B cell (primary cell): ENCODE results near the gene KIRREL1. TPM values are rescaled to one million over a fixed set of nuclear protein-coding genes. Genes with fewer than 3 reads are reported as not detected.

Experiments used
- ATAC-seq: fragments of 200-7000 bp; cut with Tn5 transposase; one replicate; pipeline ENCODE4 v1.10.0; 2021; ENCODE audit warnings: low read depth, mild to moderate bottlenecking, moderate number of reproducible peaks, moderate library complexity
- CTCF ChIA-PET: fragments of 350-600 bp; sonication (Branson Sonifier 250); formaldehyde crosslinking; loops from one replicate; lab custom pipeline; 2021; ENCODE audit warnings: antibody characterized with exemption, inconsistent platforms; lab: Charles Lee
- POLR2A ChIA-PET: fragments of 350-600 bp; sonication (Branson Sonifier 250); formaldehyde crosslinking; loops from one replicate; lab custom pipeline; 2021; ENCODE audit warnings: antibody characterized with exemption; lab: Charles Lee
- DNase-seq: peaks from one replicate; pipeline ENCODE4 v3.0.0; 2013
- H2AFZ ChIP-seq: 2 replicates; pipeline ENCODE4 v1.6.1; 2012; ENCODE audit warnings: mild to moderate bottlenecking, low read depth, low read length; ENCODE audit not compliant: insufficient read depth, poor library complexity, severe bottlenecking
- H3K27ac ChIP-seq, 2 donors: 1 replicate in 1 of 2; 2 replicates in 1 of 2; pipeline ENCODE4 v1.5.1; 2012 to 2013; ENCODE audit warnings: low read length in 2 of 2, mild to moderate bottlenecking in 2 of 2, moderate library complexity in 1 of 2
- H3K27me3 ChIP-seq, 4 experiments: fragments of 200-600 bp in 1 of 4; sonication (generic) in 1 of 4; replicated peaks in 1 of 4; 1 replicate in 2 of 4; 2 replicates in 2 of 4; pipeline versions ENCODE4 v1.6.1 to v1.7.0; 2013 to 2016; ENCODE audit warnings: low read length in 3 of 4, mild to moderate bottlenecking in 2 of 4, mixed read lengths in 1 of 4, moderate library complexity in 1 of 4; ENCODE audit not compliant: insufficient read depth in 4 of 4, control insufficient read depth in 3 of 4; ENCODE audit errors: control extremely low read depth in 1 of 4
- H3K36me3 ChIP-seq, 2 experiments: replicated peaks in 1 of 2; 1 replicate in 1 of 2; 2 replicates in 1 of 2; pipeline versions ENCODE4 v1.6.1 to v1.7.1; 2013; ENCODE audit warnings: low read length in 1 of 2; ENCODE audit not compliant: insufficient read depth in 2 of 2, control insufficient read depth in 1 of 2; ENCODE audit errors: control extremely low read depth in 1 of 2, extremely low read depth in 1 of 2
- H3K4me1 ChIP-seq, 2 donors: fragments of 200-600 bp in 1 of 2; sonication (generic) in 1 of 2; 1 replicate in 1 of 2; 2 replicates in 1 of 2; pipeline versions ENCODE4 v1.5.1 to v1.6.1; 2013 to 2017; ENCODE audit warnings: low read length in 2 of 2; ENCODE audit not compliant: control insufficient read depth in 2 of 2, insufficient read depth in 2 of 2
- H3K4me2 ChIP-seq: replicated peaks from 2 replicates; pipeline ENCODE3; 2012; ENCODE audit warnings: mild to moderate bottlenecking, low read depth, low read length; ENCODE audit not compliant: poor library complexity, severe bottlenecking
- H3K4me3 ChIP-seq, 5 experiments: fragments of 200-600 bp in 1 of 5; sonication (generic) in 1 of 5; 1 replicate in 3 of 5; 2 replicates in 2 of 5; pipeline versions ENCODE4 v1.5.1 to v1.7.0; 2011 to 2016; ENCODE audit warnings: low read length in 4 of 5, mild to moderate bottlenecking in 4 of 5, low read depth in 2 of 5, control low read depth in 1 of 5, moderate library complexity in 1 of 5; ENCODE audit not compliant: insufficient read depth in 1 of 5; ENCODE audit errors: control extremely low read depth in 1 of 5, extremely low read depth in 1 of 5
- H3K79me2 ChIP-seq: fragments of 200-600 bp; sonication (generic); one replicate; pipeline ENCODE4 v1.6.0; 2016; ENCODE audit warnings: low read length; ENCODE audit not compliant: control insufficient read depth, insufficient read depth
- H3K9ac ChIP-seq: fragments of 200-600 bp; sonication (generic); 2 replicates; pipeline ENCODE4 v1.6.1; 2017; ENCODE audit warnings: mild to moderate bottlenecking, low read length, moderate library complexity
- H3K9me3 ChIP-seq, 3 donors: one replicate each; pipeline versions ENCODE4 v1.6.1 to v1.7.1; 2013; ENCODE audit warnings: low read length in 2 of 3; ENCODE audit not compliant: control insufficient read depth in 2 of 3, insufficient read depth in 1 of 3; ENCODE audit errors: control extremely low read depth in 1 of 3
- H4K20me1 ChIP-seq: 2 replicates; pipeline ENCODE4 v1.6.0; 2012; ENCODE audit warnings: mild to moderate bottlenecking, low read length; ENCODE audit not compliant: insufficient read depth, control insufficient read depth, poor library complexity, severe bottlenecking
- H3K27ac Mint-ChIP-seq: one replicate; pipeline ENCODE4 v1.8.0; 2021; ENCODE audit warnings: mixed read lengths
- H3K27me3 Mint-ChIP-seq: one replicate; pipeline ENCODE4 v1.8.0; 2021; ENCODE audit warnings: mixed read lengths
- H3K4me1 Mint-ChIP-seq: one replicate; pipeline ENCODE4 v1.8.0; 2021; ENCODE audit warnings: mixed read lengths
- H3K4me3 Mint-ChIP-seq: one replicate; pipeline ENCODE4 v1.8.0; 2021; ENCODE audit warnings: mixed read lengths
- H3K9me3 Mint-ChIP-seq: one replicate; pipeline ENCODE4 v1.8.0; 2022; ENCODE audit warnings: mixed read lengths; ENCODE audit not compliant: insufficient read depth
- CTCF ChIP-seq: fragments of 200-600 bp; IDR thresholded peaks from one replicate; pipeline ENCODE4 v1.8.0; 2022; ENCODE audit warnings: antibody characterized with exemption, mild to moderate bottlenecking
- EZH2 ChIP-seq: IDR thresholded peaks from 2 replicates; pipeline ENCODE4 v1.6.1; 2012; ENCODE audit warnings: borderline replicate concordance, low read depth, mild to moderate bottlenecking, moderate library complexity, low read length; ENCODE audit not compliant: insufficient read depth, poor library complexity, severe bottlenecking
- WGBS: methylation state at CpG from one replicate; pipeline ENCODE4 v1.1.5; 2013; ENCODE audit warnings: missing lambda C conversion rate; ENCODE audit not compliant: insufficient coverage; 5-methylcytosine and 5-hydroxymethylcytosine counted together
- intact Hi-C: fragments of 100-400 bp; cut with micrococcal nuclease; formaldehyde crosslinking; loops from one replicate; pipeline ENCODE4 v1.10.0; 2022
- polyA plus RNA-seq: library from polyadenylated mRNA; depleted of rRNA; stranded (reverse); fragments of >200 nt; gene quantifications from 2 replicates; pipeline ENCODE4 v1.2.3, GENCODE V29; 2012
- total RNA-seq, 2 donors: library from RNA; stranded (reverse); fragments of 120-200 nt in 1 of 2; gene quantifications; 1 replicate in 1 of 2; 2 replicates in 1 of 2; pipeline versions ENCODE4 v1.2.3 to v1.2.4, GENCODE V29; 2013 to 2022

Gene KIRREL1
- total and polyA plus RNA-seq, 2 donors (not counting 1 experiment from before 2014, with no cell fraction given), result not detected

GRCh38 chr1:158115126-158115525 is 121.7 kb downstream of the KIRREL1 start:
- Histone ChIP-seq H2AFZ (no peak overlapping the region), H3K36me3 (no peaks in the 10 kb centered on the region), H3K4me2 (peak overlapping the region; percentile 42), H3K4me1 (peaks cover 22 to 32% of the 10 kb centered on the region in 2 donors), H3K9me3 (no peaks in the 10 kb centered on the region), H4K20me1 (no peaks in the 10 kb centered on the region), H3K79me2 (no peaks in the 10 kb centered on the region), H3K27me3 (peaks cover 0 to 28% (median 11%) of the 10 kb centered on the region in 4 experiments), H3K4me3 (no peak overlapping the region), H3K9ac (no peak overlapping the region), H3K27ac (no peak overlapping the region)
- peaks cover 31% of the 10 kb centered on the region for H3K4me1 Mint-ChIP-seq
- intact Hi-C loops, result loop anchor here (10.0 kb wide), 1 partner anchor 960 kb away; the partner anchor contains the start of gene AIM2
- CTCF ChIA-PET, result interaction anchor here (1.3 to 16.2 kb wide), 8 partner anchors 10 to 744 kb away, joined by 3 to 534 read pairs (median 6); partner anchors contain the start of gene KIRREL1
- H3K4me3 Mint-ChIP-seq, result peak overlapping the region; percentile 30
- H3K27me3 Mint-ChIP-seq, result peaks cover 19% of the 10 kb centered on the region
- 83% methylated on average over 1 of the region's 4 CpGs for WGBS
- H3K27ac Mint-ChIP-seq, result peak overlapping the region; percentile 5
- POLR2A ChIA-PET, result no interaction called here
- H3K9me3 Mint-ChIP-seq, result no peaks in the 10 kb centered on the region
- DNase-seq (peak; percentile 64), ATAC-seq (peak; percentile 59)
- no peak for TF ChIP-seq EZH2
- no peak for TF ChIP-seq CTCF
